GM19025 (cell line): ENCODE measurements around the gene GJD3.
A peak's percentile ranks its signal among the peaks of the same experiment; 100 is the strongest.

ENCODE experiments used
- ATAC-seq: cut with Tn5 transposase; IDR thresholded peaks from one replicate; pipeline ENCODE4 v1.9.1; 2021; ENCODE audit warnings: mild to moderate bottlenecking, low read depth, moderate library complexity; ENCODE audit not compliant: unreplicated experiment

The GJD3 gene

DNA sequence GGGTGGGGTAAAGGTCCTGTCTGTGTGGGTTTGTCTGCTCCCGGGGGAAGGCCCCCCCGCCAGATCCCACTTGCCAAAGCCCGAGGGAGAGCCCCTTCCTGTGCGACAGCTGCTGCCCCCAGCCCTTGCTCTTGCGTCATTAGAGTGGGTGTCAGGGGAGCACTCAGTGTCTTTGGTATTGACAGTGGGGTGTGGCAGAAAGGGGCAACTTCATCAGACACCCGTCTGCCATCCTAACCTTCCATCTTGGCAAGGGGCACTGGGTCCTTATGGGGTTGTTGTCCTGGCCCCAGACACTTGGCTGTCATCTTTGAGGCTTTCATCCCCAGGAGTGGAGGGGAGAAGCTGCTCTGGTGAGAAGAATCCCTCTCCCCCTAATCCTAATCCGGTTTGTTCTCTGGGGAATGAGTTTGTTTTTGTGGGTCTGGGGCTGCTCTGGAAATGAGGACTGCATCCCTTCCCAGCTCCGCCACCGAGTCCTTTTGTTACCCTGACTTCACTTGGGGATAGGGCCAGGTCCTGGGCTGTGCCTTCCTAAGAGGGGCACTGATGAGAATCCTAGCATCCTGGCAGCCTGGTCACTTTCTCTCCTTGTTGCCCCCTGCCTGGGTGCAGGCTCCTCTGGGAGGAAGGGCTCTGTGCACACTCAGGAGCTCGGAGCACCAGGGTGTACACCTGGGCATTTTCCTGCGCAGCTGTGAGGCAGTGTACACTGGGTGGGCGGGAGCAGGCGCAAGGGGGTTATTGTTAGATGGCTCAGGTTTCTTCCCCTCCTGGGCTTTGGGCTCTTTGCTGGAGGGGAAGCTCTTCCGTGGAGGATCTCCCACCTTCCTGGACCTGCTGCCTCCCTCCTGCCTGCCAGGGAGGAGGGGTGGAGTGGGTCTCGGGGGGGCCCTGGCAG, 21.1 kb downstream of the GJD3 start:
- ATAC-seq, result no peak

GRCh38 chr17:40342504-40343218, 21.9 kb downstream of the GJD3 start:
- no peak for ATAC-seq

DNA sequence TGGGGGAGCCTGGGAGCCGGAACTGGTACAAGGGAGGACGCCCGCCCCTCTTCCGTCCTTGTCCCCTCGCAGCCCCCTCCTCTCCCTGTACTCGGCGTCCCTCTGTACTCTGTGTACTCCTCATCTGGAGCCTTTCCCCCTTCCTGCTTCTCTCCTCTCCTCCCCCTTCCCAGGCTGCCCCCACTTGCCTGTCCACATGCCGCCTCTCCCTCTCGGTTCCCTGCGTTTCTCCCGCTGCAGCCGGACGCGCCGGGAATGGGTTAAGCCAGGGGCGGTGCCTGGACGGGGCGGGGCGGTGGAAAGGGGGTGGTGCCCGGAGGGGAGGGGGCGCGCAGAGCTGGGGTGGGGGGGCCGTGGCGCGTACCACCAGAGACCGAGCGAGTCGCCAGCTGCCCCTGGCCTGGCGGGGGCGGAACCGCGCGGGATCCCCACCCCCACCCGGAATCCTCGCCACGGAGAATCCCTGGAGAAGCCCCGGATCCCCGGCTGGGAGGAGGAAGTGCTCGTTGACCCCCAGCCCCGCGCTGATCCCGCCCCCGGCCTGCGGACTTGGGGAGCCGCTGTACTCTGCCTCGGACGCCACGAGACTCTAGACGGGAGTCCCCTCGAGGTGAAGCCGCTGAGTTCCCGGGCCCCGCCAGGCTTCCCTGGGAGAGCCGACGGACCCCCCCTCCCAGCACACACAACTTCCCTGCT, 22.6 kb downstream of the GJD3 start:
- ATAC-seq, result no peak

DNA sequence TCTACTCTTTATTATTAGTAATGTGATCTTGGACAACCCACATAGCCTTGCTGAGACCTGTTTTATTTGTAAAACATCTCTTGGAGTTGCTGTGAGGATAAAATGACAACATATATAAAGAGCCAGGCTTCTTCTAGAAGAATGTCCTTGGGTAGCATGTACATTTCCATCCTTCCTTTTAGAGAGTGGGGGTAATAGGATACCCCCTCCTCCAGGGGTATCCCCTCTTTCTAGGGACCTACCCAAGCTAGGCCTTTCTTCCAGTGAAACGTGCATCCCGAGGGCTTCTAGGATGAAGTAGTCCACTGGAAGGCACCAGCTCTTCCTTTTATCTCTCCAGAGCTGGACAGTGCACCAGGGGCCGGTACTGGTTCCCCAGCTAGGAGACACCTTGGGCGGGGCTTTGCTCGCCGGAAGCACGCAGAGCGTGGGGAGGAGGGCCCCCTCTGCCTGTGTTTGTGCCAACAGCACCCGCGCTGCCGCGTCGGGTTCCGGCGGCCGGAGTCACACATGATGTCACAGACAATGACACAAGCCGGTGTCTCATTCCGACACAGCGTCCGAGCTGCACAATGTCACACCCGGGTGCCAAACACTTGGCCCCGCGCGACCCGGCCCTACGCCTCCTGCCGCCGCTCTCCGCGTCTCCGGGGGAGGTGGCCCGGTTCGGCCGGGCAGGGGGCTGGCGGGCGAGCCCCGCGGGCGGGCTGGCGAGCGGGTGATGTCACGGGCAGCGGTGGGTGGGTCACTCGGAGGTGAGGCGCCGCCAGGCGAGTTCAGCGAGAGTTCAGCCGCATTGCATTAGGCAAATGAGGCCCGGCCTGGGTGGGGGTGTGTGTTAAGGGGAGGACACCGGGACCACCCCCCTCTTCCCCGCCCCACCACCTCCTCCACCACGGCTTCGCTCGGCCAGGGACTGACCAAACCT, 23.4 kb downstream of the GJD3 start:
- peak; percentile 79 for ATAC-seq

DNA sequence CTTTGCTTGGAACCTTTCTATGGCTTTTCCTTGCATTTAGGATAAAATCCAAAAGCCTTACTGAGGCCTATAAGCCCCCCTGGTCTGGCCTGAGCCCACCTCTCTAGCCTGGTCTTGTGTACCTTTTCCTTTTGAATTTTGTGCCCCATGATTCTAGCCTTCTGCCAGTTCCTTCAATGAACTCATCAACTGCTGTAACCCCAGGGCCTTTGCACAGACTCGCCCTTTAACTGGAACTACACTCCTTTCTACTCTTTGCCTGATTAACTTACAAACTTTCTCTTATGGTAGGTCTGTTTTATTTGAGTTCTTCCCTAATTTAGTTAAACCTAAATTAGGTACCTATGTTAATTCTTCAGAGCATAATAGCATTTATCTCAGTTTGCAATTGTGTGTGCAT, 24.2 kb downstream of the GJD3 start:
- no peak for ATAC-seq

- no peak for ATAC-seq
These were observed 25.4 kb downstream of the GJD3 start for GRCh38 chr17:40338941-40339649.

DNA sequence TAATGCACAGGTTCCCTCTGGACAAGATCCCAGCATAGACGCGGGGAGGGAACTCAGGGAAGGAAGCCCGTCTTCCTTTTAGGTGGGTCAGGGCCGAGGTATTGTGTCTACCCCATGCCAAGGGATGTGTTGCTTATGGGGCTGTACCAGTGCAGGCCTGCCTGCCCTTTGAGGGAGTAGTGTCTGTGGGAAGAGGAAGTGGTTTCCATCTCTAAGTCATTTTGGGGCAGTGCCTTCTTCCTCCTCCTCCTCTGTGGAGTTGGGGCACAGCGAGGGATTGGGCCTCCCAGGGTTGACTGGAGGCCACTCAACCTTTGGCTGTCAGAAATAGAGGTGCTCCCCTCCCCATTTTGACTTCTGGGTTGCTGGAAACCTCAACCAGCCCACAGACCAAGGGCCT, 26.5 kb downstream of the GJD3 start:
- no peak for ATAC-seq

DNA sequence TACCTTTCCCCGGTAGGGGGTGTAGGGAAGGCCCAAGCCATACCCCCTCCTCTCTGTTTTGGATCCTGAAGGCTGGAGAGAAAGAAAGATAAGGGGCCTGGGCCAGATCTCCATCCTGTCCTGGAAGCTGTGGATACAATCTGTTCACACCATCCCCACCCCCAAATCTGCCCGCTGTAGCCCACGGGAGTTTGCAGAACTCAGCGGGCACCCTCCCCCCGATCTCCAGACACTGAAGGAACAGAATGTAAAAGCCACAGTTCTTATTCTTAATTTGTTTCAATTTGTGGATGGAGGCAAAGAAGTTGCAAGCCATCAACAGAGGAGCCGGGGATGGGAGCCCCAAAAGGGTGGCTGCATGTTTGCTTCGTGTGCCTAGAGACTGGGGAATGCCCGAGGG, 27.2 kb downstream of the GJD3 start:
- ATAC-seq, result no peak

DNA sequence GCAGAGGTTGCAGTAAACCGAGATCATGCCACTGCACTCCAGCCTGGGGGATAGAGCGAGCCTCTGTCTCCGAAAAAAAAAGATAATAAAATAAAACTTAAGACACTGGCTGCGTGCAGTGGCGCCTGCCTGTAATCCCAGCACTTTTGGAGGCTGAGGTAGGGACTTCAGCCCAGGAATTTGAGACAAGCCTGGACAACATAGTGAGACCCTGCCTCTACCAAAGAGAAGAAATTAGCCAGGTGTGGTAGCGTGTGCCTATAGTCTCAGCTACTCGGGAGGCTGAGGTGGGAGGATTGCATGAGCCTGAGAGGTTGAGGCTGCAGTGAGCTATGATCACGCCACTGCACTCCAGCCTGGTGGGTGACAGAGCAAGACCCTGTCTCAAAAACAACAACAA, 28.9 kb downstream of the GJD3 start:
- ATAC-seq, result no peak

- ATAC-seq, result no peak
These were observed 30.6 kb downstream of the GJD3 start for GRCh38 chr17:40333781-40334448.

DNA sequence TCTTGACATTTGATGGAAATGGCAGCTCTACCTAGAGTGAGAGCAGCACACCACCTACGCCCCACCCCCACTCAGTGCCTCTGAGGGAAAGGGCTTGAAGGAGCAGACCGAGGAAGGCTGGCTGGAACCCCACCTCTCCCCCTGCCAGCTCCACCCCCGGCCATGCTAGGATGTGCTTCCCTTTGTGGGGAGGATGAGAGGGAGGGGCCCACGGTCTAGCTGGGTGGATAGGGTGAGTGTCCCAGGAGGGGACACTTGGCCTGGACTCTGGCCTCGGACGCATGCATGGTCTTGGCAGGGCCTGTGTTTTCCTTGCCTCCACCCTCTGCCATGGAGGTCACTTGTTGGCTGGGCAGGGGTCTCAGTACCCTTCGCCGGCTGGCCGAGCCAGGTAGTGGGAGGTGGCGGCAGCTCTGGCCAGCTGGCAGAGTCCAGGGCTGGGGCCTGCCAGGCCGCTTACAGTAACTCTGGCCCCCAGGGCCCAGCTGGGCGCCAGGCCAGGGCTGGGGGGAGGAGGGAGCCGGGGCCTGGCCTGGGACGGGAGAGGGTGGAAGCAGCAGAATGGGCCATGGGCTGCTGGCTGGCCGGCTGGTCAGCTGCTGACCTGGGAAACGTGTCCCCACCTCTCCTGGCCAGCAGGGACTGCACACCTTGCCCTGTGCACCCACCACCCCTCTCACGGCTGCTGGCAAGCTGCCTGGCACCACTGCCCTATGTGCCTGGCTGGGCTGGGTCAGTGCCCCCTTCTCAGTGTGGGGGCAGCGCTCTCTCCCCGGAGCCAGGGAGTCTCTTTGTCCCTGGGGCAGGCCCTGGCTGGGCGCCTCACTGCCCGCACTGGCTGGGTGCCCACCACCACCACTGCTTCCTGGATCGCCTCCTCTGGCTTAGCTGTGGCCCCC, 32.5 kb downstream of the GJD3 start:
- ATAC-seq, result no peak

GRCh38 chr17:40330850-40331470, 33.6 kb downstream of the GJD3 start:
- no peak for ATAC-seq

GRCh38 chr17:40329839-40330794, 34.4 kb downstream of the GJD3 start:
- ATAC-seq, result no peak

DNA sequence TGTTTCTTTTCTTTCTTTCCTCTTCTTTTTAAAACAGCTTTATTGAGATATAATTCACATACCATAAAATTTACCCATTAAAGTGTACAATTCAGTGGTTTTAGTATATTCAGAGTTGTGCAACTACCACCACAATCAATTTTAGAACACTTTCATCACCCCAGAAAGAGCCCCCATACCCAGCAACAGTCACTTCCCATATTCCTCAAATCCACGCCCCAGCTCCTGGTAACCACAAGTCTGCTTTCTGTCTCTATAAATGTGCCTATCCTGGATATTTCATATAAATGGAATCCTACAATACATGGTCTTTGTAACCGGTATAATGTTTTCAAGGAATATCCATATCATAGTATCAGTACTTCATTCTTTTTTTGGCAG, 36.2 kb downstream of the GJD3 start:
- no peak for ATAC-seq

GRCh38 chr17:40327735-40328385, 36.7 kb downstream of the GJD3 start:
- ATAC-seq, result no peak

GRCh38 chr17:40327244-40327729, 37.2 kb downstream of the GJD3 start:
- no peak for ATAC-seq
